Kidney tubule cell (primary cell): ENCODE data around the gene SLCO3A1.

Source experiments
- DNase-seq: peaks from one replicate; pipeline ENCODE4 v3.0.0-alpha.2; 2018; ENCODE audit warnings: low spot score

Gene SLCO3A1

DNA sequence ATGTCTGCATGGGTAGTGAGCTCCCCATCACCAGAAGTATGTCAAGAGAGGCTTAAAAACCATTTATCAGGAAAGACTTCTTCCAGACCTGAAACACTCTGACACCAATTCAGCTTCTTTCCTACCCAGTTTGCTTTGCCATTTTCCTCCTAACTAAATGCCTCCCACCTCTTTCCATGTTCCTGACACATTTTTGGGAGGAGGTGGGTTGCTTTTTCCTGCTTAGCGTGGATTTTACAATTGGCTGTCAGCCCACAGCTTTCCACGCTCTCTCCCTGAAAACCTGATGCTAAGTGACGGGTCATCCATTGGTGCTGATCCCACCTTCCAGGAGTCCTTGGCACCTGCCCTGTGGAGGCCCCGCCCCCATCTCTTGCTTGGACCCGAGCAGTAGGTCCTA, 275.3 kb downstream of the SLCO3A1 start:
- DNase-seq = no peak

GRCh38 chr15:92130244-92130643, 276.7 kb downstream of the SLCO3A1 start:
- DNase-seq = no peak

- peak; percentile 32 for DNase-seq
These were observed 277.4 kb downstream of the SLCO3A1 start for GRCh38 chr15:92130906-92131305.

DNA sequence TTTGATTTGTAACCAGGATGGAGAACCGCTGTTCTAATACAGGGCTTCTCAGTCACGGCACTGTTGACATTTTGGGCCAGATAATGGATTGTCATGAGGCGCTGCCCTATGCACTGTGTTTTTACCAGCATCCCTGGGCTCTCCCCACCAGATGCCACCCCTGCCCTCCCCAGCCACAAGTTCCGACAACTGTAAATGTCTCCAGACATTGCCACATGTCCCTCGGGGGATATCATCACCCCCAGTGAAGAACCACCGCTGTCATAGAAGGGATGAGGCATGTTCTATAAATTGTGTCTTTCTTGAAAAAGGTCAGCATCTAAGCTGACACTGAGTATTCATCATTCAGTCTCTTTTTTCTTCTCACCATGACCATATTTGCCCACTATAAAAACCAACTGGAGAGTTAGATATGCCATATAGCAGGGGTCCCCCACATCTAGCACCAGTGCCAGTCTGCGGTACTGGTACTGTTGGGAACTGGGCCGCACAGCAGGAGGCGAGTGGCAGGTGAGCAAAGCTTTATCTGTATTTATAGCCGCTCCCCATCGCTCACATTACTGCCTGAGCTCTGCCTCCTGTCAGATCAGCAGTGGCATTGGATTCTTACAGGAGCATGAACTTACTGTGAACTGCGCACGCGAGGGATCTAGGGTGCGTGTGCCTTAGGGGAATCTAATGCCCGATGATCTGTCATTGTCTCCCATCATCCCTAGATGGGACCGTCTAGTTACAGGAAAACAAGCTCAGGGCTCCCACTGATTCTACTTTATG, 279.7 kb downstream of the SLCO3A1 start:
- no peak for DNase-seq

GRCh38 chr15:92140796-92141195, 287.3 kb downstream of the SLCO3A1 start:
- no peak for DNase-seq

GRCh38 chr15:92141607-92142006, 288.1 kb downstream of the SLCO3A1 start:
- no peak for DNase-seq

GRCh38 chr15:92142242-92143232, 289.0 kb downstream of the SLCO3A1 start:
- no peak for DNase-seq

DNA sequence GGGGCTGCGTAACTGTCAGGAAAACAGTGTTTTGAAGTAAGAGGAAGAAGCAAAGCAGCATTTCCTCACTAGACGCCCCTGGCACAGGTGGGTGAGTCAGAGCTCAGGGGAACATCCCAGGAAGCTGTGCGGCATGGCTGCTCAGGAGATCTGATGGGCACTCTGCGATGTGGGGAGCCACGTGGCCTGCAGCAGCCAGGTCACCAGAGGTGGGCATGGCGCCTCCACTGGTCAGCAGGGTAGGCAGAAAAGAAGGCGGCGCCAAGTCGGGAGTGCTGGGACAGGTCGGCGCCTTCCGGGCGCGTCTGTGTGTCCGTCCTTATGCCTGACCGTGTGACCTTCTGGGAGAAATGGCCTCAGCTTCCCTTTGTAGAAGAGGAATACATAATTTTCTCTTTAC, 290.3 kb downstream of the SLCO3A1 start:
- no peak for DNase-seq

GRCh38 chr15:92146511-92147150, 293.1 kb downstream of the SLCO3A1 start:
- DNase-seq = no peak

DNA sequence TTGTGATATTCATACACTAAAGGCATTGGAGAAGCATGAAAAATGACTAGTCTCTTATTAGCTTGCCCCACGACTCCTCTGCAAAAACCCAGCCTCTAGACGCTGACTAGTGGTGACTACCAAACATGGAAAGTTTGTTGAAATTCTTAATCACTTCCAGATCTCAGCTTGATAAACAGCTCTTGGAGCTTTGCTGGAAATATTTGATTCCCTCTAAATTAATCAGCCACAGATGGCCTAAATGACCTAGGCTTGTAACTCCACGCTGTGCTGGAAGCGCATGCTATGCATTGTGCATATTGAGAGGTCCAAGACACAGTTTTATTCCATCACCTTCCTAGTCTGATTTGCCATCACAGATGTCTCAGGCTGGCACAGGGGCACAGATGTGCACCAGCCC, 295.5 kb downstream of the SLCO3A1 start:
- DNase-seq = no peak

GRCh38 chr15:92149465-92149864, 296.0 kb downstream of the SLCO3A1 start:
- no peak for DNase-seq

DNA sequence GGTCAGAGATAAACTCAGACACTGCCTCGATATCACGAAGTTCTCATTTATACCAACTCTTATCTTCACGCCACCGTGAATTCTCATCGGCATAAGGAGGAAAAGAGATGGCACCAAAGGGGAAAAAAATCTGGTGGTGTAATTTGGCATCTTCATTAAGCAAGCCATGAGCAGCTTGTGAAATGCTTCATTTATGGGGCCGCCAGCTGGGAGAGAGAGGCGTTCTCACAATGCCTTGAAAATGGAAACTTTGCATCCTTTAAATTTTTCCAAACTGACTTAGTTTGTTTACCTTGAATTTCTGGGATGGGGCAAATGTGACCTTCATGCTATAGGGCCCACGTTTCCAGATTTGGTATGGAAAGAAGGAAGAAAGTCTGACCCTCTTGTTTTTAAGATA, 297.7 kb downstream of the SLCO3A1 start:
- no peak for DNase-seq

- no peak for DNase-seq
These were observed 298.2 kb downstream of the SLCO3A1 start for GRCh38 chr15:92151741-92152140.

- DNase-seq = no peak
These were observed 299.5 kb downstream of the SLCO3A1 start for GRCh38 chr15:92152983-92153382.

DNA sequence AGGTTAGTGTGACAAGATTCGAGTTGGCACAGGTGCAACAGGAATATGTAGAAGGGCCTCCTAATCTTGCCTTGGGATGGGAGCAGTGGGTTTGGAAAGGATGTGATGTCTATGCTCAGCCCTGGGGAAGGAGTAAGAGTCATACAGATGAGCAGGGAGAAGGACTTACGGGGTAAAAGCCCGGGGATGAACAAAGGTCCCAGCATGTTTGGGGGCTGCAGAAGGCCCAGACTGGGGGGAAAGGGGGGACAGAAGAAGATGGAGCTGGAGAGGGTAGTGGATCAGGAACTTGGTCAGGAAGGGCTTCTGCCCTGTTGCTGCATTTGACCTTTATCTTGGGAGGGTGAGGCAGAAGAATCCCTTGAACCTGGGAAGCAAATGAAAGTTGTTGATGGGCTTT, 300.1 kb downstream of the SLCO3A1 start:
- DNase-seq = no peak

DNA sequence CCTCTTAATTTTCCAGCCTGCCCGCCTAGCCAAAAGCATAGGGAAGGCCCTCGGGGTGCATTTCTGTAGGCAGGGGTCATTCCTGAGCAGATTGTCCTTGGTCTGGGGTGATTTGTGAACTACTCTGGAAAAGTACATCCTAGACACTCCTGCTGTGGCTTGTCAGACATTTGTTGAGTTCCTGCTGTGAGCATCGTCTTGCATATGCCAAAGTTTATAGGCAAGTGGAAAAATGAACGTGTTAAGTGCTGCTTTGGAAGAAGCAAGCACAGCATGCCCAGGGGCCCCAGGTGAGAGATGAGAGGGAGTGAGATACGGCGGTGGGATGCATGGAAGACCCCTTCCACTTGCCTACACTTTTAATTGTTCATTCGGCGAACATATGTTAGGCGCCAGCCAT, 302.4 kb downstream of the SLCO3A1 start:
- DNase-seq = no peak

GRCh38 chr15:92157666-92158298, 304.3 kb downstream of the SLCO3A1 start:
- DNase-seq = peak; percentile 6

DNA sequence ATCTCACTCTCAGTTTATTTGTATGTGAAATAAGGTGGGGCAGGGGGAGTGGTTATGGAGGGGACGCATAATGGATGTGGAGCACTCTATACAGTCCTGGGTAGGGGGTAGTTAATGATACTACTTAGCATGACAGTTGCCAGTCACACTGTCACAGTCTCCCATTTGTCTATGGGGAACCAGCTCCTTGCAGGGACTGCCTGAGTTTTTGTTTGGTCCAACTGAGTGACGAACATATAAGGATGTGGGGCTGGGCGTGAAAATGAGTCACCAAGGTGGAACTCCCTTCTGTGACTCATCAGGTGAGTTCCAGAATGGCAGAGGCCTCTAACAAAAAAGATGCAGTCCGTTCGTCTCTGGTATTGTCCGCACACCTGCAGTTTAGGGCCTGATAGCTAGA, 304.9 kb downstream of the SLCO3A1 start:
- DNase-seq = peak; percentile 84

DNA sequence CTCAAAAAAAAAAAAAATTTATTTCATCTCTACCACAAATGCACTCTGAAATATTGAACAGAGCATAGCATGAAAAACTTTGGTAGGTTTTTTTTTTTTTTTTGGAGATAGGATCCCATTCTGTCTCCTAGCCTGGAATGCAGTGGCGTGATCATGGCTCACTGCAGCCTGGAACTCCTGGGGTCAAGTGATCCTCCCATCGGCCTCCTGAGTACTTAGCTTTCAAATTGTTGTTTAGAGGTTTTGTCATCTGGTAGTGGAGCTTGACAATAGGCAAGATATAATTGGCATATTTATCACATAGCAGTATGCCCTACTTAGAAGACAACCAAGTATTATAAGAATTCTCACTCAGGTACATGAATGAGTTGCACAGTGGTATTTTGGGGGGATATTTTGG, 306.0 kb downstream of the SLCO3A1 start:
- no peak for DNase-seq

DNA sequence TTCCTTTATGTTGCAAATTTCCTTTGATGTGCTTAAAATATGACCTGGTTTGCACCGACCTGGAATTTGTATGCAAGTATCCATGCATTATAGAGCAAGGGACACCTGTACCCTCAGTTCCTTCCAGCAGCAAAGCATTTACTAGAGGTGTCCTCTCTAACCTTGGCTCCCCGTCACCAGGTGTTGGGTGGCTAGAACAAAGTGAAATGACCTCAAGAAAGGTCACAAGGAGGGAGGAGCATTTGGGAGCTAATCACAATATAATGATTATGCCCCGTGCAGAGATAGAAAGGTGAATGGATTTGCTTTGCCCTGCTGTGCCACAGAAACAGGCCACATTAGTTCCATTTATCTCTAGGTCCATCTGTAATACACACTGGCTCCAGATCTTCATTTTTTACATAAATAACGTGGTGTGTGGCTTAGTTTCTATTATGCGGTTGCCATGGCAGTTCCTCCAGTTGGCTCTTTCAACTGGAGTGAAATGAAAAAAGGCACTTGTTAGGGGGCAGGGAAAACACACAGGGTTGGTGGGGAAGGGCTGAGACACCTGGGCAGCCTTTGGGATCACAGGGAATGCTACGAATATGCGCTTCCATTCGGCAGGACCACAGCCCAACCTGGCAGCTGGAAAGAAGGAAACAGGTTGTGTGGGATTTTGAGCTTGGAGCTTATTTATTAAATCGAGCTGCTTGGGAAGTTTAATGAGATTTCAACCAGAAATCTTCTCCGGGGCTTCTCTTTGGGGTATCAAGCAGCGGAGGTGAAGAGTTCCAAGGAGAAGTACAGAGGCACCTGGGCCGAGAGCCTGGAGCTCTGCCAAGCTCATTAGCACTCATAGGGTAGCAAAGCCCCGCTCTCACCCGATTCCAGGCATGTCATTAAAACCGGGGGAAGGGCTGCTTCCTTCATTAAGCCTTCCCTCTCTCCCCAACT, 306.7 kb downstream of the SLCO3A1 start:
- DNase-seq = no peak
